Measurements from ENCODE around the gene FTL.

Gene FTL

DNA sequence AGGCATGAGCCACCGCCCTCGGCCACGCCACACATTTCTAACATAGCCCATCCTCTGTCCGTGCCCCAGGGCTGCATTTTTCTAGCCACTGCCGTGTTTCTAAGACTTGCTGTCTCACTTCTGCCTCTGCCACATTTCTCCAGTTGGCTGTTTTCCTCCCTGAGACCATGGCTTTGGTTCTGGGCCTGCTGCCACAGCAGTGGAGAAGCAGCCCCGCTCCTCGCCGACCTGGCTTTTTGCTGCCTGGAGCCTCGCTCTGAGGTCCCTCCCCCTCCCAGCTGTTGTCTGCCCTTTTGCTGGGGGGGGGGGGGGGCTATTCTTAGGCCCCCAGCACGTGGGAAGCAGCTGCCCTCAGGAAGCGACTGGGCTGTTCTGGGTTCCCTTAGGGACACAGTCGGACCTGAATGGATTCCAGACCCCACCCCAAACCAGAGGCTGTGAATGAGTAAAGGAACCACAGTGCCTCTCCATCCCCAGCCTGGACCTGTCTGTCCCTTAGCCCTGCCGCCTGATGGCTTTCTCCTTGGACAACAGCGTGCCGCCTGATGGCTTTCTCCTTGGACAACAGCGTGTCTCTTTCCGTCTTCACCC is 24.7 kb downstream of the FTL start:
- in situ Hi-C loops (cut with MboI; ENCODE audit: low sequenced_read_pairs): no loop called here

DNA sequence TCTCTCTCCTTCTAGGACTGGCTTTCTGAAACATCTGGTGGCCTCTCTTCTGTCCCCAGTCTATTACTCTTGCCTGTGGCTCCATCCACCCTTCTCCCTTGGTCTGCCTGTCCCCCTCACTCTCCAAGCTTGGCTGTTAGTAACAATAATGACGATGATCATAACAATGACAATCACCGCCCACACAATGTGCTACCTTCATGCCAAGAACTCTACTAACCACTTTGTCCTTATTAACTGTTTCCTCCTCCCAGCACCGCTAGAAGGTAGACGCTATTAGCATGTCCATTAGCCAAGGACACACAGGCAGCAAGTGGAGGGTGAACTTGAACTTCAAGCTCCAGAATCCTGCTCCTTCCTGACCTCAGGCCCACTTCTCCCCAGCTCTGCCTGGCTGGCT is 25.3 kb downstream of the FTL start:
- in situ Hi-C loops (cut with MboI; ENCODE audit: low sequenced_read_pairs): no loop called here

GRCh38 chr19:48991011-48991609 is 26.0 kb downstream of the FTL start:
- in situ Hi-C loops (cut with MboI; ENCODE audit: low sequenced_read_pairs): no loop called here

GRCh38 chr19:48991873-48992580 is 26.9 kb downstream of the FTL start:
- in situ Hi-C loops (cut with MboI; ENCODE audit: low sequenced_read_pairs): no loop called here

DNA sequence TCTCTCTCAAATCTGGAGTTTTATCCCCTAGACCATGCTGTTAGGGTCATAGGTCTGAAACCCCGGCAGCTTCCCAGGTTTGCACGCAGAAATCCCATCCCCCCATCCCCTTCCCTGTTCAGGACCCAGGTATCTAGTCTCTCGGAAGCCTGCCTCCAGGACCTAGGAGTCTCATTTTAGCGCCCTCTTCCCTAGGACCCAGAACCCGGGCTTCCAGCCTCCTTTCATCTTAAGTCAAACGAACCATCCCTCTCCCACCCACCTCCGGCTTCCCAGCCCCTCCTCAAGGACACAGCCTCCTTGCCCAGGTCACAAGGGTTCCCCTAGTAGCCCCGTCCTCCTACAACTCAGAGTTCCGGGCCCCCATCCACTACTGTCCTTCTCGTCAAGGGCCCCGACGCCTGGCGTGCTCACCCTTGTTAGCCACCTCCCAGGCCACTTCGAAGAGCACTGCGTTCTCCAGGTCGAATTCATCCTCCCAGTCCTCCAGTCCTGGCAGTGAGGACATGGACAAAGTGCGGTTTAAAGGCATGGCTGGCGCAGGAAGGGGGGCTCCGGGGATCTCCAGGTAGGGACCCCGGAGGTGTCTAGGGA is 27.6 kb downstream of the FTL start:
- in situ Hi-C loops (cut with MboI; ENCODE audit: low sequenced_read_pairs): no loop called here

DNA sequence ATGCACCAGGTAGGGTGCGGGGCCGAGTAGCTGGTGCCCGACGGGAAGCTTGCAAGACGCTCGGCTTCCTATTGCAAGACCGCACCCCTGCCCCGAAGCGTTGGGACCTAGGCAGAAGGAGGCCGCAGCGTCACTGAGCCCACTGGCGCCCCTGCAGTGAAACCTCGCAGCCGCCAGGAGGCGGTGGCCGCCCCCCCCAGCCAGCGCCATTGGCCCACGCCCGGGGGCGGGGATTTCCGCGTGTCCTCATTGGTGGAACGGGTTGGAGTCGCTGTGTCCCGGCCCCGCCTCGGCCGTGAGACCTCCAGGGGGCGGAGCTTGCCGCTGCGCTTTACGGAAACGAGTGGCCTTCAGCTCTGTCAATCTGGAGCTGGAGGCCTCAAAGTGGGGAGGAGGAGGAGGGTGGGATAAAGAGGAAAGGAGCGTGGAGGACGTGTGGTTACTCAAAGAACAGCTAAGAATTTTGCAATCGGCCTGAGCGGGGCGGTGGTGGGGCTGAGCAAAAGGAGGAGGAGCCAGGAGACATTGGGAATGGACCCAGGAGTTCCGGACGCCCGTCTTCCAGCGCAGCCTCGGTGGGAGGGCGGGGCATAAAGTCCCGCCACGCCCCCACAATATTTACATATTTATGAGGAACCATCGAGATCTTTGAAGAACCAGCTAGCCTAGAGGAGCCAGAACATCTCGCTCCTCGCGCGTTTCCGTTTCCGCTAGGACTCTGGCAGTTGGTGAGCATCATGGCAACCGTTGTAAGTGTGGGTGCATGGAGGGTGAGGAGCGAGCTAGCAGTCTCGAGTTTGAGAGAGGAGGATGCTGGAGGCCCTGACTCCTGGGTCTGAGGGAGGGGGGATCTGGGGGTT is 28.3 kb downstream of the FTL start, which contains the start of the genes GYS1 and RUVBL2:
Gene GYS1, minus strand, starts transcription at position 135 of the 860 bp plus-strand sequence. CDS start 197 bp downstream, outside the sequence.
Gene RUVBL2, plus strand, starts transcription at position 713 of the 860 bp plus-strand sequence. Its CDS starts 25 bp downstream, at position 738.
- in situ Hi-C loops (cut with MboI; ENCODE audit: low sequenced_read_pairs): no loop called here

- in situ Hi-C loops (cut with MboI; ENCODE audit: low sequenced_read_pairs): no loop called here
Observed at GRCh38 chr19:48994035-48994386, 28.9 kb downstream of the FTL start.

GRCh38 chr19:48997972-48998371 is 32.9 kb downstream of the FTL start:
- in situ Hi-C loops (cut with MboI; ENCODE audit: low sequenced_read_pairs): no loop called here

DNA sequence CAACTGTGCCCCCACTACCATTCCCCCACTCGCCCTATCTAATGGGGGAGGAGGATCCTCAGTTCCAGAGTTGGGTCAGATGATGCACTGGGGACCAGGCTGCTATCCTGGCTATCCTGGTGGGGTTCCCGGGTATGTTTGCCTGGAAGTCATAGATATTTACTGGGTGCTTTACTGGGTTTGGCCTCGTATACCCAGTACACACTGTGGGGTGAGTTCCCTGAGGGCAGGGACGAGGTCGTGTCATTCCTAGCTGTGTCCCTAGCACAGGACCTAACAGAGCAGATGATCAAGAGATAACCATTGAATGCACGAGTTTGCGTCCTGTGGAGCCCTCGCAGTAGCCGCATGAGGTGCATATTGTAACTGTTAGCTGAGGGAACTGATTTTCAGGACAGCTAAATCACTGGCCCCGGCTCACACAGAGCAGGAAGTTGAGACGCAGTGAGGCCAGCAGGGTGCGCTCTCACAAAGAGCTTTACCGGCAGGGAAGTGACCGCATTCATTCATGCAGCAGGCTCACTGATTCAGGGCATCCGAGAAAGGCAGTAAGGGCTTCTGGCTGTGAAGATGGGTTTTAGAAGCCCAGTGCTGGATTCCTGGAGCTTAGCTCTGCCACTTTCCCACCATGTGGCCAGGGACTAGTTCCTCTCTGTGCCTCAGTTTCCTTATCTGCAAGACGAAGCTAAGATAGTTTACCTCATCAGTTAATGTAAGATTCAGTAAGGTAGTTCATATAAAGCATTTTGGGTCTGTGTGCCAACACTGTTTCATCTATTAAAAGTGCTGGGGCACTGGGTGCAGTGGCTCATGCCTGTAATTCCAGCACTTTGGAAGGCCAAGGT is 34.6 kb downstream of the FTL start:
- in situ Hi-C loops (cut with MboI; ENCODE audit: low sequenced_read_pairs): no loop called here

DNA sequence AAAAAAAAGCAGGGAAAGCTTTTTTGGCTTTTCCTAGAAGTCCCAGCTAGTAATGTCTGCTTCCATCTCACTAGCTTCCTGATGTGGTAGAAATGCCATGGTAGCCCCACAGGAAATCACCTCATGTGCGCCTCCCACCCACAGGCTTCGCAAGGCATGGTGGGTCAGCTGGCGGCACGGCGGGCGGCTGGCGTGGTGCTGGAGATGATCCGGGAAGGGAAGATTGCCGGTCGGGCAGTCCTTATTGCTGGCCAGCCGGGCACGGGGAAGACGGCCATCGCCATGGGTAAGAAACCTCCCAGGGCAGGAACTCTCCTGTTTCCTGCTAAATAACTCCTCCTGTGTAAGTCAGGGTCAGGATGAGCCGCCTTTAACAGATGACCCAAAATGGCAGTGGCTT is 39.0 kb downstream of the FTL start:
- in situ Hi-C loops (cut with MboI; ENCODE audit: low sequenced_read_pairs): no loop called here

DNA sequence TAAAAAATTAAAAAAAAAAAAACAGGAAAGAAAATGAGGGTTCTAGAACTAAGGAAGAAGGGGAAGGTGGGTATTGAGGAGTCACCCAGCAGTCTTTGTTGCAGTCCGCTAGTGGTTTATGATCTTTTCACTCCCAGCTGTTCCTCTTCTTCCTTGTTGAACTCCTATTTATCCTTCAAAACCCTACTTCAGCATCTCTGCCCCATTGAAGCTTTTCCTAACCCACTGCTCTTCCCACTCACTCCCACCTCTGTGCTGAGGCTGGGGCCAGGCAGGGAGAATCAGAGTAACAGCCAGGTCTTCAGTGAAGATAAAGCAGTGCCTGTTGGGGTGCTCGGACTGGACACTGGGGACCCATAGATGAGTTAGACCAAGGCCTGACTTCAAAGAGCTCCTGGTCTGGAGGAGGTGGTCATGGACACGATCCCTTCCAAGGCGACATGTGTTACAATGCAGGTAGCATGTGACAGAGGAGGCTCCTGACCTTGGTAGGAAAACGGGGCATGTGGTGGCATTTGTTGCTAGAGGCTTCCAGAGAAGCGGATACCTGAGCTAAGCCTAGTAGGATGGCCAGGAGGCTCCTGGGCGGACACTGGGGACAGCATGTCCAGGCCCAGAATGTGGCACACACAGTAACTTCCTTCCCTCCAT is 40.0 kb downstream of the FTL start:
- in situ Hi-C loops (cut with MboI; ENCODE audit: low sequenced_read_pairs): no loop called here

DNA sequence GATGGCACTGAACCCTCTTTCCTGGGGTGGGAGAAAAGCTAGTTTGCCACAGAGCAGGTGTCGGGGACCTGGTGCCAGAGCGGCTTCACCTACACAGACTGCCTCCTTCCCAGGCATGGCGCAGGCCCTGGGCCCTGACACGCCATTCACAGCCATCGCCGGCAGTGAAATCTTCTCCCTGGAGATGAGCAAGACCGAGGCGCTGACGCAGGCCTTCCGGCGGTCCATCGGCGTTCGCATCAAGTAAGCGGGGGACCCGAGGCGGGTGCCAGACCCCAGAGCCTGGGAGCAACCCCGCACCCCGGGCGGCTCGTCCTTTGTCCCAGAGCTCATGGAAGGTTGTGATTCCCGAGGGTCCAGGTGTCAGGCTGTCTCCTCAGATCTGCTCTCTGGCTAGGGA is 41.8 kb downstream of the FTL start:
- in situ Hi-C loops (cut with MboI; ENCODE audit: low sequenced_read_pairs): no loop called here

- in situ Hi-C loops (cut with MboI; ENCODE audit: low sequenced_read_pairs): no loop called here
Observed at GRCh38 chr19:49009828-49010227, 44.7 kb downstream of the FTL start.

GRCh38 chr19:49010453-49010852 is 45.3 kb downstream of the FTL start:
- in situ Hi-C loops (cut with MboI; ENCODE audit: low sequenced_read_pairs): no loop called here

DNA sequence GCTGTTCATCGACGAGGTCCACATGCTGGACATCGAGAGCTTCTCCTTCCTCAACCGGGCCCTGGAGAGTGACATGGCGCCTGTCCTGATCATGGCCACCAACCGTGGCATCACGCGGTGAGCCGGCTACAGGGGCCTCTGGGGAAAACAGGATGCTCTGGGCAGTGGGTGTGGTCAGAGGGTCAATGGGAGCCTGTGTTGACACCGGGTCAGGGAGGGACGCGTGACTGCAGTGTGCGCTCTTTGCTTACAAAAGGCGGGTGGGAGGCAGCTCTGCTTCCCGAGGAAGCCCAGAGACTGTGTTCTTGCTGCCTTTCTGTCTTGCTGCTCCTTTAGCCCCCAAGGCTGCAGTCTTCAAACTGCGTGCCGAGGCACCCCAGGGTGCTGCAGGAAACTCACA is 46.1 kb downstream of the FTL start:
- in situ Hi-C loops (cut with MboI; ENCODE audit: low sequenced_read_pairs): no loop called here

DNA sequence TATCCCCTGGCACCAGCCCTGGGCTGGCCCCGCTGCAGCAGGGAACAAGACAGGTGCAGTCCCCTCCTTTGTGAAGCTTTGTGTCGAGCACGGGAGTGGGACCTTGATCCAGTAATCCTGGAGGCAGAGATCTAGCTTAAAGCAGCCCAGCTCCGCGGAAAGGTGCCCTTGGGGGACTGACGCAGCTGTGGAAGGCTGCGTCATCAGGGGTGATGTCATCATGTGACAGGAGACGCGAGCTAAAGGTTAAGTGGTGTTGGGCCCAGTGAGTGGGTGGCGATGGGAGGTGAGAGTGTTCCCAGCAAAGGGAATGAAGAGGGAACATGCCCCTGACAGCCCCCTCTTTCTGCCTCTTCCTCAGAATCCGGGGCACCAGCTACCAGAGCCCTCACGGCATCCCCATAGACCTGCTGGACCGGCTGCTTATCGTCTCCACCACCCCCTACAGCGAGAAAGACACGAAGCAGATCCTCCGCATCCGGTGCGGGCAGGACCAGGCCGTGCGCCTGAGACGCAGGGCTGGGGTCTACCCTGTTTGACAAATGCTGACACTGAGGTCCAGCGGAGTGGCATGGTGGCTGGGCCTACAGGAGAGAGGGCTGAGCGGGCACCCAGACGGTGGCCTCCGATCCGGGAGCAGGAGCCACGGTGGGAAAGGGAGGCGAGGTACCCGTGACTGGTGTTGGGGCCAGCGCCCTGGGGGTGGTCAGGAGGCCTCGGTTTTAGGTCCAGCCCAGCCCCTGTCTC is 49.2 kb downstream of the FTL start:
- in situ Hi-C loops (cut with MboI; ENCODE audit: low sequenced_read_pairs): no loop called here

DNA sequence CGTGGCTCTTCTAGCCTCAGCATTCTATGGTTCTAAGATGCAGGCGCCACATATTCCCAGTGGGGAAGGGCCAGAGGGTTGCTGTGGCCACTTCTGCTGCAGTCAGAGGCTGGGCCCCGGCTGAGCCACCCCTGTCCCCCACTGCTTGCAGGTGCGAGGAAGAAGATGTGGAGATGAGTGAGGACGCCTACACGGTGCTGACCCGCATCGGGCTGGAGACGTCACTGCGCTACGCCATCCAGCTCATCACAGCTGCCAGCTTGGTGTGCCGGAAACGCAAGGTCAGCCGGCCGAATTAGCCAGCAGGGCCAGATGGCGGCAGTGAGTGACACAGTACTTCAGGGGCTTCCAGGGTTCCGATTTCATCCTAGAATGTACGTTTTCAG is 49.8 kb downstream of the FTL start:
- in situ Hi-C loops (cut with MboI; ENCODE audit: low sequenced_read_pairs): no loop called here

GRCh38 chr19:49016067-49016839 is 51.1 kb downstream of the FTL start:
- in situ Hi-C loops (cut with MboI; ENCODE audit: low sequenced_read_pairs): no loop called here
